ENCODE data around the gene SLC9A5. TPM values are rescaled to one million over a fixed set of nuclear protein-coding genes. Genes with fewer than 3 reads are reported as not detected.
A peak's percentile ranks its signal among the peaks of the same experiment; 100 is the strongest.

The SLC9A5 gene
- total and polyA plus RNA-seq, 9 donors, result 0.36 to 3.1 (median 1.2) TPM

GRCh38 chr16:67277294-67277998 lies 28.7 kb downstream of the SLC9A5 start:
- no peak for TF ChIP-seq EP300 (IDR thresholded peaks at IDR 0.05)
- TF ChIP-seq POLR2A (IDR thresholded peaks at IDR 0.05), result no peak
- no peak for TF ChIP-seq CTCF (IDR thresholded peaks at IDR 0.05)
- H3K9me3 ChIP-seq, result no peaks in the 10 kb centered on the region
- intact Hi-C loops (cut with DNase I), result loop anchor here in 1 of 4 donors (5.0 kb wide), 1 partner anchor 120 kb away; no protein-coding TSS in a partner anchor
- WGBS, 3 donors, result 71 to 79% (median 77%) methylated on average over 4 of the region's 4 CpGs
- H3K27ac ChIP-seq, result peak overlapping the region in 1 of 2 donors; percentile 50
- DNase-seq, result peak in 3 of 5 donors; percentile 47 to 61 (median 60)
- no peak overlapping the region for H3K4me3 ChIP-seq
- no peaks in the 10 kb centered on the region for H3K27me3 ChIP-seq
- H3K4me1 ChIP-seq (ENCODE audit: insufficient read depth), result peaks cover 12% of the 10 kb centered on the region
- no peaks in the 10 kb centered on the region for H3K36me3 ChIP-seq

- intact Hi-C loops (cut with DNase I), result loop anchor here in 1 of 4 donors (5.0 kb wide), 1 partner anchor 119 kb away; no protein-coding TSS in a partner anchor
- TF ChIP-seq CTCF (IDR thresholded peaks at IDR 0.05) (no peak), POLR2A (IDR thresholded peaks at IDR 0.05) (no peak), EP300 (IDR thresholded peaks at IDR 0.05) (no peak)
- DNase-seq, result peak in 3 of 5 donors; percentile 38 to 47 (median 45)
- peak overlapping the region; percentile 50 to 59 for H3K27ac ChIP-seq
- no peaks in the 10 kb centered on the region for H3K27me3 ChIP-seq
- H3K9me3 ChIP-seq, result no peaks in the 10 kb centered on the region
- no peaks in the 10 kb centered on the region for H3K36me3 ChIP-seq
- WGBS, 3 donors, result 51 to 65% (median 52%) methylated on average over 13 of the region's 13 CpGs
- peak overlapping the region; percentile 54 for H3K4me3 ChIP-seq
- peaks cover 12% of the 10 kb centered on the region for H3K4me1 ChIP-seq (ENCODE audit: insufficient read depth)
Observed at GRCh38 chr16:67277999-67278772, 29.4 kb downstream of the SLC9A5 start.

- DNase-seq, result no peak
- intact Hi-C loops (cut with DNase I), result loop anchor here in 1 of 4 donors (5.0 kb wide), 1 partner anchor 118 kb away; no protein-coding TSS in a partner anchor
- Histone ChIP-seq H3K9me3 (no peaks in the 10 kb centered on the region), H3K27ac (peak overlapping the region; percentile 50 to 59), H3K4me1 (ENCODE audit: insufficient read depth) (peaks cover 12% of the 10 kb centered on the region), H3K36me3 (no peaks in the 10 kb centered on the region), H3K4me3 (peak overlapping the region; percentile 54), H3K27me3 (no peaks in the 10 kb centered on the region)
- WGBS, 3 donors, result 1 to 6% (median 3%) methylated on average over 12 to 42 of the region's 42 CpGs
- TF ChIP-seq CTCF (IDR thresholded peaks at IDR 0.05), result no peak
- no peak for TF ChIP-seq EP300 (IDR thresholded peaks at IDR 0.05)
- TF ChIP-seq POLR2A (IDR thresholded peaks at IDR 0.05), result no peak
Observed at GRCh38 chr16:67278773-67279295, 30.1 kb downstream of the SLC9A5 start.

Measured in ovary (tissue), 9 donors.